ENCODE data around the gene KCNK5. TPM values are rescaled to one million over a fixed set of nuclear protein-coding genes. Genes with fewer than 3 reads are reported as not detected.

Gene KCNK5
- total RNA-seq, 1 donor from 2014 or later: 10.1 TPM

DNA sequence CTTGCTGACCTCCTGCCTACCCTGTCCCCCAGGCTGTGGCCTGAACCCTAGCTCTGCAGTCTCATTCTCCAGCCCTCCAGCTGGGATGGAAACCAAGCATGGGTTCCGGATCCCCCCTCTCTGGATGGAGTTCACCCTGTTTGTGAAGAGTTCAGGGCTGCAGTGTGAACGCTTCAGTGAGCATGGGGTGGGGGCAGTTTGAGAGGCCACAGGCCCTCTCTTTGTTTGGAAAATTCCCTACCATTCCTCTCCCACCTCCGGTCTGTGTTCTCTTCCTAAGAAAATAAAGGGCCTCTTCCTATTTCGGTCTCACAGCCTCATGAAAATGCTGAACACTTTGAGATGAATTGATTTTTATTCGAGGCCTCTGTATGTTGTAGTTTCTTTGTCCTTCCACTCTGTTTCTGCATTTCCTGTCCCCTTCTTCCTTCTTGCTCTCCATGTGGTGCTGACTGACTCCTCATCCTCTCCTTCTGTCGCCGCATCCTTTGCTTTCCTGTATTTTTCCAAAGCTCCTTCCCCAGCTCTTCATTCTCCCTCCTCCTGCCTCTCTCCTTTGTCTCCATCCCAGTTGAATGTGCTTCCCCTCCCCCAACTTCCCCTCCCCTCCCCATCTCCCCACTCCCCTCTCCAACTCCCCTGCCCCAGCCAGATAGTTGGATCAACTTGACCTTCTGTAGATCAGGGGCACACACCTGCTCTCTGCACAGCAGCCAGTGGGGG is 2.4 kb upstream of the KCNK5 start:
- peaks cover 20% of the 10 kb centered on the region for H3K27me3 Mint-ChIP-seq
- TF ChIP-seq, protein P1, sequence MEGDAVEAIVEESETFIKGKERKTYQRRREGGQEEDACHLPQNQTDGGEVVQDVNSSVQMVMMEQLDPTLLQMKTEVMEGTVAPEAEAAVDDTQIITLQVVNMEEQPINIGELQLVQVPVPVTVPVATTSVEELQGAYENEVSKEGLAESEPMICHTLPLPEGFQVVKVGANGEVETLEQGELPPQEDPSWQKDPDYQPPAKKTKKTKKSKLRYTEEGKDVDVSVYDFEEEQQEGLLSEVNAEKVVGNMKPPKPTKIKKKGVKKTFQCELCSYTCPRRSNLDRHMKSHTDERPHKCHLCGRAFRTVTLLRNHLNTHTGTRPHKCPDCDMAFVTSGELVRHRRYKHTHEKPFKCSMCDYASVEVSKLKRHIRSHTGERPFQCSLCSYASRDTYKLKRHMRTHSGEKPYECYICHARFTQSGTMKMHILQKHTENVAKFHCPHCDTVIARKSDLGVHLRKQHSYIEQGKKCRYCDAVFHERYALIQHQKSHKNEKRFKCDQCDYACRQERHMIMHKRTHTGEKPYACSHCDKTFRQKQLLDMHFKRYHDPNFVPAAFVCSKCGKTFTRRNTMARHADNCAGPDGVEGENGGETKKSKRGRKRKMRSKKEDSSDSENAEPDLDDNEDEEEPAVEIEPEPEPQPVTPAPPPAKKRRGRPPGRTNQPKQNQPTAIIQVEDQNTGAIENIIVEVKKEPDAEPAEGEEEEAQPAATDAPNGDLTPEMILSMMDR (conservative IDR thresholded peaks at IDR 0.05): no peak
- peaks cover 23% of the 10 kb centered on the region for H3K4me1 Mint-ChIP-seq (ENCODE audit: unreplicated experiment)
- peak overlapping the region; percentile 83 for H3K27ac Mint-ChIP-seq
- no peak for DNase-seq (ENCODE audit: extremely low spot score, unreplicated experiment)
- H3K36me3 Mint-ChIP-seq: peaks cover 4% of the 10 kb centered on the region
- peak overlapping the region; percentile 51 for H3K4me3 Mint-ChIP-seq
- H3K9me3 Mint-ChIP-seq: no peaks in the 10 kb centered on the region

DNA sequence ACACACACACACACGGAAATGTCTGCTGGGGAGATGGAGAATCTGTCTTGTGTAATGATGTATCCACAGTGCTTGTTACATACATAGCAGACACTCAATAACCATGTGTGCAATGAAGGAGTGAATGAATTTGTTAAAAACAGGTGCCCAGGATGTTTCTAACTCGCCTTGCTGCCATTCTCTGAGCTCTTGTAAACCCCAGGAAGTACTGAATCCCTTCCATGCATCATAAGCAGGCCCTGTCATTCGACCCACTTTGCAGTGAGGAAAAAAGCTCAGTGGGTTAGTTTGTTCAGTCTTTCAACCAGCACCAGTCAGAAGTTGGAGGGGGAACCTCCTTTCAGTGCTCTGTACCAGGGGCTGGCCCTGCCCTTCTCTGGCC is 1.4 kb upstream of the KCNK5 start:
- H3K27me3 Mint-ChIP-seq: peaks cover 26% of the 10 kb centered on the region
- H3K4me1 Mint-ChIP-seq (ENCODE audit: unreplicated experiment): peaks cover 31% of the 10 kb centered on the region
- no peaks in the 10 kb centered on the region for H3K9me3 Mint-ChIP-seq
- no peak for DNase-seq (ENCODE audit: extremely low spot score, unreplicated experiment)
- TF ChIP-seq, protein P1 (conservative IDR thresholded peaks at IDR 0.05): no peak
- no peak overlapping the region for H3K4me3 Mint-ChIP-seq
- H3K27ac Mint-ChIP-seq: no peak overlapping the region
- H3K36me3 Mint-ChIP-seq: peaks cover 4% of the 10 kb centered on the region

DNA sequence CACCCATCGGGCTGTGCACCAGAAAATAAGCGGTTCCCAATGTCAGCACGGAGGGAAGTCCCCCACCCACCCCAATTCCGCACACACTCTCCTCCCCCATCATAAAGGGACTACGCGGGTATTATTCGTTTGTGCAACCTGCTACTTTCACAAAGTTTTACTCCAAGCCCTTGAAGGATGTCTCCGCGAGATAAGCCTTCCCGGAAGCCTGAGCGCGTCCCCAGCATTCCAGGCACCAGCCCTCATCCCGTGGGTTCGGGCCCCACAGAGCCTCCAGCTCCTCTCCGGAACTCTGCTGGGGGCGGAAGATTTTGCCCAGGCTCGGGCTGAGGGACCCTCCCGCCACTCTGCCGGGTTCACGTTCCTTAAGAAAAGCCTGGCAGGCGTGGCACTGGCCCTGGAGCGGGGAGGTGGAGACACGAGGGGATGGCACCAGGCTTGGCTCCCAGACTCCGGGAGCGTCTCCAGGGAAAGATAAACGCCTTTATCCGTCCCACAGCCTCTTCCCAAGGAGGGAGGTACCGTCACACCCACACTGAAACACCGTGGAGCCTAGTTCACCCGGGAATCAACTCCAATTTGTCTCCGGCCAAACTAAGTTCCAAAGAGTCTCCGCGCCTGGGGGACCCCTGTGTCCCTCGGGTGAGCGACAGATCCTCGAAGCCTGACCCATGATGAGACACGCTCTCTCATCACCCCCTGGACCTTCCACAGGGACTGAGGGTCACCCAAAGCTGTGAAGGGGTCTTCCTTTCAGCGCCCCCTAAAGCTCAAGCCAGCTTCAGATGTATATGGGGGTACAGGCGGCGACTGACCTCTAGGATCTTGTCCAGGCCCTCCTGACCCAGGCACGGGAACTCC is 934 bp downstream of the KCNK5 start:
- H3K27me3 Mint-ChIP-seq: peaks cover 26% of the 10 kb centered on the region
- no peaks in the 10 kb centered on the region for H3K9me3 Mint-ChIP-seq
- TF ChIP-seq, protein P1 (conservative IDR thresholded peaks at IDR 0.05): no peak
- peaks cover 48% of the 10 kb centered on the region for H3K4me1 Mint-ChIP-seq (ENCODE audit: unreplicated experiment)
- DNase-seq (ENCODE audit: extremely low spot score, unreplicated experiment): no peak
- H3K27ac Mint-ChIP-seq: no peak overlapping the region
- peak overlapping the region; percentile 87 for H3K4me3 Mint-ChIP-seq
- peaks cover 4% of the 10 kb centered on the region for H3K36me3 Mint-ChIP-seq

DNA sequence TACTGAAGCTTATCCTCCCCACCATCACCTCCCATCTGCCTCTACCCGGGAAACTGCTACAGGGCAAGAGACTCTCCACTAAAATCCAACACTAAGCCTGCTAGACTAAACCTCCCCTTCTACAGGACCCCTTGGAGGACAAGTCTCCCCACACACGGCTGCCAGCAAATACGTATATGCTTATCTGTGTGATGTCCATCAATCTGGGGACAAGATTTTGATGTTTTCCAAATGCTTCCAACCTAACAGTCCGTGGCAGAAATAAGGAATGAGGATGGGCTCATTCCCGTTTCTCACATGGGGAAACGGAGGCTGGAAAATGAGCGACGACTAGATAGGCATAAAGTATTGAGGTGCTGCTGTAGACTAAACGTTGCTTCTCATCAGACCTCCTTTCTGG is 1.8 kb downstream of the KCNK5 start:
- Mint-ChIP-seq H3K36me3 (peaks cover 4% of the 10 kb centered on the region), H3K9me3 (no peaks in the 10 kb centered on the region), H3K4me3 (peak overlapping the region; percentile 87), H3K4me1 (ENCODE audit: unreplicated experiment) (peaks cover 48% of the 10 kb centered on the region), H3K27ac (no peak overlapping the region), H3K27me3 (peaks cover 26% of the 10 kb centered on the region)
- no peak for DNase-seq (ENCODE audit: extremely low spot score, unreplicated experiment)
- TF ChIP-seq, protein P1 (conservative IDR thresholded peaks at IDR 0.05): no peak

DNA sequence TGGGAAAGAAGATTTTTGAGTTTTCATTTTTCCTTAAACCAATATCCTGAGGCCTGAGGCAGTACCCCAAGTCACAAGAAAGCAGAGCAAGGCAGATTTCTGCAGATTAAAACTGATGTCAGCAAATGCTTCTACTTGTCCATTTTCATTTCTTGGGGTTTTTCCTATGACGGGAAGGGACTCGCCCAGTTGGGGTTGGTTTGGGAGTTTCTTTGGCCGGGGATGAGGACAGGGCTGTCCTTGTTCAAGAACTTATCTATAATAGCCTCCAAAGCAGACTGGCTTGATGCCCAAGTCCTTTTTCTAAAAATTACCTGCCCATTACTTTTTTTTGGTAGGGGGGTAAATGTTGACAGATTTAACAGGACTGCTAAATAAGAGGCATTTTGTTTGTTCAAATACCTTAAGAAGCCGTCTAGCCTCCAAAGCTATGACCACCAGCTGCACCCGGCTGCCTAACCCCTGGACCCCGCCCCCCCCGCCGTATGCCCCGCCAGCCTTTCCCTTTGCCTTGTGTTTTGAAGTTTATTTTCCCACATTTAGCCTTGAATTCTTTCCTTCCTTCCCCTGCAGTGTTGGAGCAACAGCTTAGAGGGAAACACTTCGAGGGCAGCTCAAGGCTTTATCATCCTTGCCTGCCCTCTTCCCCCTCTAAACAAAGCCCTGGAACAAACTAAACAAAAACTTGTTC is 2.5 kb downstream of the KCNK5 start:
- Mint-ChIP-seq H3K27ac (no peak overlapping the region), H3K36me3 (peaks cover 4% of the 10 kb centered on the region), H3K4me1 (ENCODE audit: unreplicated experiment) (peaks cover 46% of the 10 kb centered on the region), H3K9me3 (no peaks in the 10 kb centered on the region), H3K27me3 (peaks cover 26% of the 10 kb centered on the region), H3K4me3 (peak overlapping the region; percentile 87)
- no peak for DNase-seq (ENCODE audit: extremely low spot score, unreplicated experiment)
- TF ChIP-seq, protein P1 (conservative IDR thresholded peaks at IDR 0.05): no peak
